Measurements from ENCODE around the gene IKZF4.
"Not testable (repeated sequence)": the region's sequence is repeated elsewhere in the genome, so short reads cannot be mapped to it uniquely, and the experiment has no call there.

The IKZF4 gene

GRCh38 chr12:55999999-56000540 is 20.8 kb upstream of the IKZF4 start:
- not testable (repeated sequence) for DNase-seq

GRCh38 chr12:56001487-56002100 is 19.2 kb upstream of the IKZF4 start:
- DNase-seq: no peak

GRCh38 chr12:56003376-56003775 is 17.5 kb upstream of the IKZF4 start:
- not testable (repeated sequence) for DNase-seq

GRCh38 chr12:56004211-56004610 is 16.6 kb upstream of the IKZF4 start:
- DNase-seq: no peak

GRCh38 chr12:56007564-56008559 is 13.0 kb upstream of the IKZF4 start:
- peak; percentile 79 for DNase-seq

GRCh38 chr12:56010111-56010570 is 10.7 kb upstream of the IKZF4 start:
- no peak for DNase-seq

- no peak for DNase-seq
Measured at GRCh38 chr12:56011509-56012090, 9.2 kb upstream of the IKZF4 start.

- no peak for DNase-seq
Measured at GRCh38 chr12:56013482-56013881, 7.4 kb upstream of the IKZF4 start.

- DNase-seq: no peak
Measured at GRCh38 chr12:56014205-56014604, 6.6 kb upstream of the IKZF4 start.

GRCh38 chr12:56017181-56017580 is 3.7 kb upstream of the IKZF4 start:
- no peak for DNase-seq

- no peak for DNase-seq
Measured at GRCh38 chr12:56018356-56018755, 2.5 kb upstream of the IKZF4 start.

- DNase-seq: no peak
Measured at GRCh38 chr12:56021889-56022497, 1.1 kb downstream of the IKZF4 start.

- DNase-seq: no peak
Measured at GRCh38 chr12:56028511-56029165, 7.8 kb downstream of the IKZF4 start.

- no peak for DNase-seq
Measured at GRCh38 chr12:56029166-56029519, 8.3 kb downstream of the IKZF4 start.

GRCh38 chr12:56029666-56030293 is 8.9 kb downstream of the IKZF4 start:
- DNase-seq: peak; percentile 20

GRCh38 chr12:56031987-56032386 is 11.1 kb downstream of the IKZF4 start:
- DNase-seq: no peak

GRCh38 chr12:56034586-56035332 is 13.9 kb downstream of the IKZF4 start:
- no peak for DNase-seq

GRCh38 chr12:56037161-56037560 is 16.3 kb downstream of the IKZF4 start:
- DNase-seq: no peak

GRCh38 chr12:56038022-56038655 is 17.3 kb downstream of the IKZF4 start:
- no peak for DNase-seq

- no peak for DNase-seq
Measured at GRCh38 chr12:56040151-56040550, 19.3 kb downstream of the IKZF4 start.

Data from T-helper 9 cell (primary cell).